Left lobe of liver (tissue), 2 donors: ENCODE measurements around the gene EPN1. TPM values are rescaled to one million over a fixed set of nuclear protein-coding genes. Genes with fewer than 3 reads are reported as not detected.

Experiments
- ATAC-seq: fragments of 200-7000 bp; cut with Tn5 transposase; one replicate; pipeline ENCODE4 v1.9.1; 2020; ENCODE audit warnings: mild to moderate bottlenecking, moderate library complexity
- DNase-seq: peaks from one replicate; pipeline ENCODE4 v3.0.0-alpha.2; 2020; ENCODE audit warnings: low spot score
- total RNA-seq: library from RNA; stranded (reverse); gene quantifications from one replicate; pipeline ENCODE4 v1.2.1, GENCODE V29; 2021
- donor health status: DM: no; HTN: no; CAD: no; lungs with moderate emphysema.
- donor health status: DM: no; HTN: yes; CAD: no.

EPN1 gene
- total RNA-seq, 1 donor from 2014 or later = 148 TPM

DNA sequence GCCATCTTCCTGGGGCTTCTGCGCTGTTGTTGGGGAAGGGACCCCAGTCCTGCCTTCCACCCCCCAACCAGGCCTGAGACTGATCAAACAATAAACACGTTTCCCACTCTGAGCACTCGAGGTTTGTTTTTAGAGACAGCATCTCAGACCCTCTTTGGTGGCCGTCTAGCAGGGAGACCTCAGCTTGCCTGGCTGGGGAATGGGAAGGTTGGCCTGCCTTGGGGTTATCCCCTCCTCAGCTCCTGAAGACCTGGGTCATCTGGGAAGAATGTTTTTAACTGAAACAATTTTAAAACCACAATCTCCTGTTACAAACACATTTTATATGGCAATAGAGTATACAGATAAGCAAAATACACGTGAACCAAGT is 29.5 kb upstream of the EPN1 start:
- ATAC-seq (no peak), DNase-seq (no peak)

DNA sequence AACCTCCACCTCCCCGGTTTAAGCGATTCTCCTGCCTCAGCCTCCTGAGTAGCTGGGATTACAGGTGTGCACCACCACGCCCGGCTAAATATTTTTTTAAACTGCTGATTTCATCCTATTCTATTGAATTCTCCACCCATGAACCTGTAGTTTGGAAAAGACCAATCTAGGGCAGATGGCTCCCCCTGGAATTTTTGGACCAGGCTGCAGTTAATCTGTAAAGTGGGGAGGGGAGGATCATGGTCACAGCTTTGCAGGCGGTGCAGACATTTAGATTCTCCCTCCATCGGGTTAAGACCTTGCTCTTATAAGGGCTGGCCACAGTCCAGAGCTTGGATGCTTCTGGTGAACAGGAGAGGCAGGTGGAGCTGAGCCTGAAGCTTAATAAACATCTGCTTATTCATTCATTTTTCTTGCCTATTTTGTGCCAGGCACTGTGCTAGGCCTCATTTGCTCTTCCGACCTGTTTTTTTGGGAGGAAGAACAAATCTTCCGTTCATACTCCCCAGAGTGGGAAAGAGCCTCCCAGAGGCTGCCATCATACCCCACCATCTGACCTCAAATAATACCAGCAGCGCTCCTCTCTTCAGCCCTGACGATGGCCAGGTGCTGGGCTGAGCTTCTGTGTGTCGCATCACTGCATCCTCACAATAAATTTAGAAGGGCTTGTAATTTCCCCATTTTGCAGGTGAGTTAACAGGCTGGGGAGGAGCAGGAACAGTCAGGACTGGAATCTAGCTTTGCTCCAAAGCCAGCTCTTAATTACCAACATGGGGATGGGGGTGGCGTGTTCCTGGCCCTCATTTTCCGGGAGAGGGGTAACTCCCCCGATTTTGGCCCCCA is 27.9 kb upstream of the EPN1 start:
- DNase-seq (no peak), ATAC-seq (no peak)

DNA sequence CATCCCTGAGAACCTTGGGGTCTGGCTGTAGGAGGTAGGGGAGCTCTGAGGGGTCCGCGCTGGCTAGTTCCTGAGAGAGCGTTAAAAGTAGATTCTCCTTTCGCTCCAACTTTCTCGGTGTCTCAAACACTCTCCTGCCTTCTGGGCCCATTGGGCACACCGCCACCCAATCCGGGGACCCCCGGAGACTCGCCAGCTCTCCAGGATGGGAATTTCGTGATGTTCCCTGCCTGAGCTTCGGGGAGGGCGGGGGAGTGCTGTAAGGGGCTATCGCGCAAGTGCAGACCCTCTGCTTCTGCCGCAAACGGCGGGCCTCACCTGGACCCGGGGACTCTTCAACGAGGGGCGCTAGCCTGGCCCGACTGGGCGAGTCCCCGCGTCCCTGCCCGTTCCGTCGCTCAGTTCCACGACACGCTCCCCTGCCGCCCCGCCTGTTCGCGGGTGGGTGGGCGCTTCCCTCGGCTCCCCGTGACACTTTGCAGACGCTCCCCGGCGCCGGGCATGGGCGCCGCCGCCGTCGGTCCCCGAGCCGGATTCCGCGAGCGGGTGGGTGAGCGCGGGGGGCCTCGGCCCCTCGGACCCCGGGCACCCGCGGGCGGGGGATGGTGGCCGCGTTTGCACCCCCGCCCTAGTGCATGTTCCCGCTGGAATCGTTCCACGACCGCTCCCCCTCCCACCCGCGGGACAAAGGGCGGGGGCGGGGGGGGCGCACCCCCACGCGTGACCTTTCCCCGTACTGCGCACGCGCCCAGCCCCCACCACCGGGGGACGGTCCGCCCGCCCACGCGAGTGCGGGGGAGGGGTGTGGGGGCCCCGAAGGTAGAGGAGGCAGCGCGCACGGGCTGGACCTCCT is 27.1 kb upstream of the EPN1 start, which contains the start of gene CCDC106:
TSS of gene CCDC106 (plus strand) at position 481 of the 853 bp plus-strand sequence. CDS start 835 bp downstream, outside the sequence.
- ATAC-seq (peak; percentile 76), DNase-seq (peak; percentile 78)

DNA sequence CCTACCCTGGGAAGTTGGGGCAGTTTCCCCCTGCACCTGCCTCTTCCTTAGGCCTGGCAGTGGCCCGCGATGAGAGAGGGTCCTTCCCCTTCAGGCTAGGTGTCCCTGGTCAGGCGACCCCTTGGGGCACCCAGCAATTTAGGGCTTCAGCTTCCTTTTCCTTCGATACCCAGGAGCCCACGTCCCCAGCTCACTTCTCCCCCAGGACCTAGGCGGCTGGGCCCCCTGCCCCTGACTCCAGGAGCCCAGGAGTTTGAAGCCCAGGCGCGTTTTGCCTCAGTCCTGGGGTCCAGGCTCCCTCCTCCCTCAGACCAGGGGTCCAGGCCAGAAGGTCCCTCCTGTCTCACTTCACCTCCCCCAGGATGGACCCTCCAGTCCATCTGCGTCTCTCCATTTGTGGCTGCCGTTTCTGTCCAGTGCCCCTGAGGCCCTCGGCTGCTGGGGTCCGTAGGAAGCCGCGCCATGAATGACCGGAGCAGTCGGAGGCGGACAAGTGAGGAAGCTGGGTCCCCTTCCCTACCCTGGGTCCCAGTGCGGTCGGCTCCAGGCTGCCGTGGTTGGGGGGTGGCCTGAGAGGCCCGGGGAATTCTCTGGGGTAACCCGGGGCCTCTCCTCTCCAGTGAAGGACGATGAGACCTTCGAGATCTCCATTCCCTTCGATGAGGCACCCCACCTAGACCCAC is 26.3 kb upstream of the EPN1 start:
- ATAC-seq (no peak), DNase-seq (no peak)

DNA sequence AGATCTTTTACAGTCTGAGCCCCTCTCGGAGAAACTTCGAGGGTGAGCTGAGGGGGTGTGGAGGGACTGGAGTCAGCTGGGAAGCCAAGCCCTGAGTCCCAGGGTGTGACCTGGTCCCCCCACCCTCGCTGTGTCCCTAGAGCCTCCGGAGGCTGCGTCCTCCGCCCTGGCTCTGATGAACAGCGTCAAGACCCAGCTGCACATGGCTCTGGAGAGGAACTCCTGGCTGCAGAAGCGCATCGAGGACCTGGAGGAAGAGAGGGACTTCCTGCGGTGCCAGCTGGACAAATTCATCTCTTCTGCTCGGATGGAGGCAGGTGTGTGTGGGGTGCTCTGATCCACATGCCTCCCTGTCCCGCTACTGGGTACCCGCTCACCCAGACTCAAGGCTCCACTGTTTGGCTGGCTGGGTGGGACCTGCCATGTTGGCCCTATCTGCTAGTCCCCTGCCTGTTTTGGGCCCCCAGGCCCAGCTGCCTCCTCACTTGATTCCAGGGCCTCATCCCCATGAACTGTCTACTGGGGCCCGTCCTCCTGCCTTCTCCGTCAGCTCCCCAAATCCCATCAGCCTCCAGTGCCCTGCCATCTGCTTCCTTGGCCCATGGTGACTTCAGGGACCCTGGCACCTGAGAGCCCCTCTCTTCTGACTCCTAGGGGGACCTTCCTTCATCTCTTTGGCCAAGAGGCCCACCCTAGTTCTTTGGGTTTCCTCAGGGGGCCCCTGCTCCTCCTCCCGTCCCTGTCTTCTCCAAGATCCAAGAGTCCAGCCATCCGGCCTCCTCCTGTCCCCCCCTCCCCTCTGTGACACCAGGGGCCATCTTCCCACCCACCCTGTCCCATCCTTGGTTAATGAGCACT is 25.5 kb upstream of the EPN1 start:
- no peak for DNase-seq
- ATAC-seq = no peak

DNA sequence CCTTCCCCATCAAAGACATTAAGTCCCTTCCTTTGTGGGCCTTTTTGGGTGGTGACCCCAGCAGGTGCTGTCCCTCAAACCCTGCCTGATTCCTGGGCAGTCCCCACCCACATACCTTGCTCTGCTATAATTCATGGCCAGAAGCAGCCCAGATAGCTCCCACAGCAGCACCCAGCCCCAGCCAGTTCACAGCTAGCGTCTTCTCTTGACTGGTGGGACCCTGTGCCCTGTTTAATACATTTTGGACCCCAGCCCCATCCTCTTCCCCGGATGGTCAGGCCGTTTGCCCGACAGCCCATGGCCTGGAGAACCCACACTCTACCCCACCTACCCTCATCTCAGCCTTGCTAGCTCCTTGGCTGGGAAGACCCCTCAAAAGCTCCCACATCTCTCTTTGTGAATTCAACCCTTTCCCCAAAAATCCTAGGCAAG is 24.9 kb upstream of the EPN1 start:
- DNase-seq = no peak
- ATAC-seq = no peak

DNA sequence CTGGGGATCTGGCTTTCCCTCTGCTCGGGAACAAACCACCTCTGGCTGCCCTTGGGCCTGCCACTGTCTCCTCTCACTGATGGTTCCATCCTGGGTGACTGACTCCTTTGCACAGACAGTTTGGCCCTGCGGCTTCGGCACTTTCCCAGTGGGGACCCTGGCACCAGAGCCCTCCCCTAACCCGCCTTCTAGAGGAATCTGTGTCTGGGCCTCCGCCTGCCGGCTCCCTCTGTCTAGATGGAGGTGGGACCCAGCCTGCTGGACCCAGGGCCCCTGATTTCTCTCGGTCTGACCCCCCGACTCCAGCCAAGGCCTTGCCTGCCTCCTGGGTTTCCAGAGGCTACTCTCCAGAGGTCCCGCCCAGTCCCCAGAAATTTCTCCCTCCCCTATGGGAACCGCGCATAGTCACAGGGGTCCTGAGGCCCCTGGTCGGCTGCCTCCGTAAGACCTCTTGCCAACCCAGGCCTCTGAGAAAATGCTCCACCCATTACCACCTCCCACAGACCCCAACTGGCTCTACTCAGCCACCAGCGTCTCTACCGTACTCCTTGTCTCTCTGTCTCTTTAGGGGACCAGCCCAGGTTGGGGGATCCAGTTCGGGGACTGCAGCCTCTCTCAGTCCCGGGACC is 24.3 kb upstream of the EPN1 start:
- ATAC-seq = no peak

DNA sequence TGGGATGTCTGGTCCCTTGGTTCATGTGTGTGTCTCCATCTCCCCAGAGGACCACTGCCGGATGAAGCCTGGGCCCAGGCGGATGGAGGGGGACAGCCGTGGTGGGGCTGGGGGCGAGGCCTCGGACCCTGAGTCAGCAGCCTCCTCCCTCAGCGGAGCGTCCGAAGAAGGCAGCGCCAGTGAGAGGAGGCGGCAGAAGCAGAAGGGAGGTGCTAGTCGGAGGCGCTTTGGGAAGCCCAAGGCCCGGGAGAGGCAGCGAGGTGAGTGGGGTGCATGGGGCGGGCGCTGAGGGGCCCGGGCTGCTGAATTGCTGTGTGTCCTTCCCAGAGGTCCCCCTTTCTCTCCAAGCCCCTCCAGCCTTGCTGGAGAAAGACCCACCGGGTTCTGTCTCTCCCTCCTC is 23.8 kb upstream of the EPN1 start:
- no peak for DNase-seq

More for the DNA sequence above, 24.3 kb upstream of the EPN1 start:
- no peak for DNase-seq

DNA sequence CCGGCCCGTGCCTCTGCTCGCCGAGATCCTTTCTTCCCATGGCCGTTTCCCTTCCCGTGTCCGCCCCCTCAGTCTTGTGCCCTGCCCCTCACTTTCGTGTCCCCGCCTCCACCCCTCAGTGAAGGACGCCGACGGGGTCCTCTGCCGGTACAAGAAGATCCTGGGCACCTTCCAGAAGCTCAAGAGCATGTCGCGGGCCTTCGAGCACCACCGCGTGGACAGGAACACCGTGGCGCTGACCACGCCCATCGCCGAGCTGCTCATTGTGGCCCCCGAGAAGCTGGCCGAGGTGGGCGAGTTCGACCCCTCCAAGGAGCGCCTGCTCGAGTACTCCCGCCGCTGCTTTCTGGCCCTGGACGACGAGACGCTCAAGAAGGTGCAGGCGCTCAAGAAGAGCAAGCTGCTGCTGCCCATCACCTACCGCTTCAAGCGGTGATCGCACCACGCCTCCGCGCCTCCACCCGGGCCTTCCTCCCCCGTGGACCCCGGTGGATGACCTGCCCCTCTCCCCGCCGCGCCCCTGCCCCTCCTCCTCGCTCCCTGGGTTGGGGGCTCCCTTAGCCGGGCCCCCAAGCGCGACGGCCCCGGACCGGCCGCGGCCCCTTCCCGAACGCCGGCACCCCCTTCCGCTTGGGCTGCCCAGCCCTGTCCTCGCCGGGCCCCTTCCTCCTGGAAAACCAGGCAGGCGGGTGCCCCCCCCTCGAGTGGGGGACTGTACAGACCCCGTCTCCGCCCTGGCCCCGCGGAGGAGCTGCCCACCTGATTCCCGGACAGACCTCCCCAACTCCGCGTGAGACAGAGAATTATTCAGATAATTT is 22.5 kb upstream of the EPN1 start:
- DNase-seq (no peak), ATAC-seq (no peak)

More for the DNA sequence above, 23.8 kb upstream of the EPN1 start:
- ATAC-seq = no peak

DNA sequence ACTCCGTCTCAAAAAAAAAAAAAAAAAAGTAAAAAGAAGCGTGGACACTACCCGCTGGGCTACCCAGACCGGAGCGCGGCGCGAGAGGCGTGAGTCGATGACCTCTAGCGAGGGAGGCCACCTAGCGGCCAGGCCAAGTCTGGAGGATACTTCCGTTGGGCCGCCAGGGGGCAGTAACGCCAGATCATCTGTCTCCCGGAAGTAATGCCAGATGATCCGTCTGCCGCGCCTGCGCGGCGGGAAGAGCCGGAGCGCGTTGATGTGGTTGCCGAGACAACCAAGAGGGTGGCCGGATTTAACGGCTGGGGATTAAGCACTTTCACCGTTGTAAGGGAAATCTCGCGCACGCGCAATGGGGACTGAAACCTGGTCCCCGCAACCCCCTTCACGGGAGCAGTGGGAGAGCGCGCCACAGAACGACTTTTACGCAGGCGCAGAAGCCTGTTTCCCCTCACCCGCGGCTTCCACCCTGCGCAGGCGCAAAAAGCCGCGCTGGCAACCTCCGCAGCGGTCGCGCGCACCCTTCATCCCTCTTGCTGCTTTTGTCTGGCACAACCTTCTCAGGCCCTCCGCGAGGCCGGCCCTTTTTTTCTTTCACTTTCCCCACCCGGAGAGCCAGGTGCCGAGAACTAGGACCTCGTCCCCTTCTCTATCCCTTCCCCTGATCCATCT is 21.2 kb upstream of the EPN1 start:
- peak; percentile 75 for ATAC-seq
- DNase-seq = peak; percentile 98

DNA sequence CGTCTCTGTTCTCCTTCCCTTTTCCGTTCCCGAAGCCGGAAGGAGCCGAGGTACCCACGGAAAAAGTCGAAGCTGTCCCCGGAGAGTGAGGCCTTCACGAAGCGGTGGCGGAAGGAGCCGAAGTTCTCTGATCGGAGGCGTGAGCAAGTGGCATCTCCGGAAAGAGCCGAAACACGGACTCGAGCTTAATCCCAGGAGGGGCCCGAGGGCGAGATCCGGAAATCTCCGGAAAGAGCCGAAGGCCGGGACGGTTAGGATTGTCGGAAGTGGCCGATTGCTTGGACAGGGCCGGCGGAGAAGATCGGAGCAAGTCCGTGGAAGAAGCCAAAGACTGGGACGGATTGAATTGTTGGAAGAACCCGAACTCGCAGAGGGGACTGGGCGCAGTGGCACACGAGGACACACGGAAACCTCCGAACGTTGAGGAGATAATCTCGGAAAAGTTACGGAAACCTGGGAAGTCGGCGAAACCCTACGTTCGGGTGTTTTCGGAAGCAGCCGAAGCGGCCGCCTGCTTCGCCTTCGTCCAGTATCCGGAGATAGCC is 20.6 kb upstream of the EPN1 start:
- peak; percentile 79 for ATAC-seq
- peak; percentile 100 for DNase-seq

DNA sequence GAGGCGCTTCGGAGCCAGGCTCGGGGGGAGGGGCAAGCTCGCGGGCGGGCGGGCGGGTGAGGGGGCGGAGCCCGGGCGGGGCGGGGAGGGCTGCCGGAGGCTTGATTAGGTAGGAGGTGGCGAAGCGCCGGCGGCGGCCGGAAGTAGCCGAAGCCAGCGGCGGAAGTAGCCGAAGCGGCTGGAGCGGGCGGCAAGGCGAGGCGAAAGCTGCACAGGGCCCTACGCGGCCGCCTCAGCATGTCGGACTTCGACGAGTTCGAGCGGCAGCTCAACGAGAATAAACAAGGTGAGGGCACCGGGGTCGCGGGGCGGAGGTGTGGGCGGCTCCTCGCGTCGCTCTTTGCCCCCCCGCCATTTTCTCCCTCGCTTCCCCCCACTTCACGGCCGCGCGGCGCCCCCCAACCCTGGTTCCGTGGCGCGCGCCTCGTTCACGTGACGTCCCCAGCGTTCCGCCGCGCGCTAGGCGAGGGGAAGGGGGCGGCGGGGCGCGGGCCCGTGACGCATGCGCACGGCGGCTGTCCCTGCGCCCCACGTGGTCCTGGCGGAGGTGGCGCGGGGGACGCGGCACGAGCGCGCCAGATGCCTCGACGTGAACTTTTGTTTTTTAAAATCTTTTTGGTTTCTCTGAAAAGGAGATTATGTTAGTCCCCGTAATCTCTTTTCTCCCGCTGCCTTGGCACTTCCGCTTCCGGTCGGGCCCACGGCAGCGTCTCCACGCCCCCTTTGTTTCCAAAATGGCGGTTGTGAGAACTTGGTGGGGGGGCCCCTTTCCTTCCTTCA is 20.0 kb upstream of the EPN1 start, which contains the start of gene U2AF2:
TSS of gene U2AF2 (plus strand) at position 168 of the 780 bp plus-strand sequence. CDS start at position 238, 70 bp downstream.
- ATAC-seq (peak; percentile 70), DNase-seq (peak; percentile 97)

DNA sequence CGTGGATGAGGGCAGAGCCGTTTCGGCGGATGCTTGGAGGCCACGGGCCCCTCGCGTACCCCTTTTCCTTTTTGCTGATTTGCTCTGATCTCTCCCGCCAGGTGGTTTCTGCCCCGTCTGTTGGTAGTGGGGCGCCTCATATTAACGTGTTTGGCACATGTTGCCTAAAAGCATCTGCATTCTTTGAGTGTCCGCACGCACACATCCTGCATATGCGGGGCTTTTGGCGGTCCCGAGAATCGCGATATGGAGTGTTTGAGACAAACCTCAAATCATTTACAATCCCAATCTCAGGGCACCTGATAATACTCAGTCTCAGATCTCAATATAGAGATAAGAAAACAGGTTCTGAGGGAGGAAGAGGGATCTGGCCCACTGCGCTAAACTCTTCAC is 19.4 kb upstream of the EPN1 start:
- ATAC-seq (no peak), DNase-seq (no peak)

DNA sequence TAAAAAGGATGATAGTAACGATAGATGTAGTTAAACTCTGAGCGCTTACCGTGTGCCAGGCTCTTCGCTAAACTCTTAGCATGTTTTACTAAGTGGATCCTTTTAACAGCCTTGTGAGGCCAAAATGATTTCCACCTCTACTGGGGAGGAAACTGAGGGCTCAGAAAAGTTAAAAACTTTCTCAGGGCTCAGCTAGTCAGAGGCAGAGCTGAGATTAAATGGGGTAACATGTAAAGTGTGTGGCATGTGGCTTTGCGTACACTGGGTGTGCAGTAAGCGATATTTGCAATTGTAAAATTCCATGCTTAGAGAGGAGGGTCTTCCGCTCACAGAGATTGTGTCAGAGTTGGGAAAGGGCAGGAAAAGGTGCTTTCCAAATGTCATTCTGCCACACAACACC is 18.5 kb upstream of the EPN1 start:
- ATAC-seq (no peak), DNase-seq (no peak)

DNA sequence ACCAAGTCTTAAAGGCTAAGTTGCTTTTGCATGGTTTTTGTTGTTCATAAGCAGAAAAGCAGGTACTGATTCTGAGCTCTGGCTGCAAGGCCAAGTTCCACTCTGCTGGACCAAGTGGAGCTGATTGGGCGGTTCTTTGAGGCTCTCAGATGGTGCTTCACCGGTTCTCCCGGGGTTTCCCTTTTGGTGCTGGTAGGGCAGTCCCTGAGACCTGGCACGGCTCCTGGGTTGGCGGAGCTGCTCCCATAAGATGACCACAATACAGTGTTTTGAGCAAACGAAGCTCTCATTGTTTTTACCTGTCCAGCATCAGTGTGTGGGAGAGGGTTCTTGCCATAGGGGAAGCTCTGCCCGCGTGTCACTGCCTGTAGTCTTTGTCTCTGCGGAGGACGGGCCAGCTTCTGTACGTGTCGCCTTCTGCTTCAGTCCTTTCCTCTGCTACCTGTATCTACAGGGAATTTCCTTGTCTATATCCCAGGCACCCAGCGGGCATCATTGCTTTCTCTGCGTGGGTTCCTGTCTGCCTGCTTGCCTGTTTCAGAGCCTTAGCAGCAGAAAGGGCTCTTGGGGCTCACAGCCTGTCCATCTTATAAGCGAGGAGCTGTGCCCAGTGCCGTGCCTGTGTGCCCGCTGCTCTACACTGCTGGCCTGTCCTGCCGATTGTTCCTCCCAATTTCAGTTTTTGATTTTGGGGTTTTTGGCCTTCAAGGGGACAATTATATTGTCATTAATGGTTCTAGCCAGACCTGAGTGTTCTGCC is 17.9 kb upstream of the EPN1 start:
- no peak for DNase-seq
- no peak for ATAC-seq

DNA sequence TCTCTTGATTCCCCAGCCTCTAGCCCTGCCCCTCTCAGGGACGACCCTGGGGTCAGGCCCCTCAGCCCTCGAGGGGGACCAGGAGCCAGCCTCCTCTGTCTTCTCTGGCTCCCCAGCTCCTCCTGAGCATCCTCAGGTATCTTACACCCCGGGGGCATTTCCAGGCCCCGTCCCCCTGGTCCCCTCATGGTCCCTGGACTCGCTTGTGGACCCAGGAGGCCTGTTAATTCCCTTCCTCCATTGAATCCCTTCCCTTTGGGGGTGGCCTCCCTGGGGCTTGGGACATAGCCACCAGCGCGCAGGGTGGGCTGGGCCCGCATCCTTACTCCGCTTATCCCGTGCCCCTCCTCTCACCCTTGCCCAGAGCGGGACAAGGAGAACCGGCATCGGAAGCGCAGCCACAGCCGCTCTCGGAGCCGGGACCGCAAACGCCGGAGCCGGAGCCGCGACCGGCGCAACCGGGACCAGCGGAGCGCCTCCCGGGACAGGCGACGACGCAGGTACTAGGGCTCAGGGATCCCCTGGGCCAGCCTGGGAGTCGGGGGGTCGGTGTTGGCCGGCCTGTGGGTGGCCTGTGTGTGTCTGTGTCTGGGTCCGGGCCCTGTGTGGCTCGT is 16.1 kb upstream of the EPN1 start:
- no peak for DNase-seq
- ATAC-seq = no peak
